HG03045 (cell line): Measurements from ENCODE around the gene ZNF674.
"Not testable (repeated sequence)": the region's sequence is repeated elsewhere in the genome, so short reads cannot be mapped to it uniquely, and the experiment has no call there.

Experiments used
- ATAC-seq: cut with Tn5 transposase; IDR thresholded peaks from one replicate; pipeline ENCODE4 v1.9.1; 2021; ENCODE audit warnings: mild to moderate bottlenecking, moderate library complexity; ENCODE audit not compliant: unreplicated experiment

Gene ZNF674

GRCh38 chrX:46571423-46572339, 26.5 kb upstream of the ZNF674 start:
- ATAC-seq: no peak

- no peak for ATAC-seq
These were observed 24.4 kb upstream of the ZNF674 start for GRCh38 chrX:46569621-46570020.

- no peak for ATAC-seq
These were observed 22.2 kb upstream of the ZNF674 start for GRCh38 chrX:46567388-46567787.

- ATAC-seq: peak; percentile 97
These were observed 16.8 kb upstream of the ZNF674 start for GRCh38 chrX:46561824-46562657.

GRCh38 chrX:46559062-46559461, 13.8 kb upstream of the ZNF674 start:
- ATAC-seq: no peak

GRCh38 chrX:46554942-46555341, 9.7 kb upstream of the ZNF674 start:
- ATAC-seq: no peak

GRCh38 chrX:46553935-46554334, 8.7 kb upstream of the ZNF674 start:
- ATAC-seq: no peak

GRCh38 chrX:46551494-46552128, 6.4 kb upstream of the ZNF674 start:
- ATAC-seq: no peak

GRCh38 chrX:46549914-46550313, 4.7 kb upstream of the ZNF674 start:
- ATAC-seq: no peak

GRCh38 chrX:46547857-46548256, 2.6 kb upstream of the ZNF674 start:
- no peak for ATAC-seq

GRCh38 chrX:46544527-46544926, 694 bp downstream of the ZNF674 start:
- not testable (repeated sequence) for ATAC-seq

GRCh38 chrX:46543441-46543840, 1.8 kb downstream of the ZNF674 start:
- no peak for ATAC-seq

- no peak for ATAC-seq
These were observed 13.8 kb downstream of the ZNF674 start for GRCh38 chrX:46531442-46531841.

- not testable (repeated sequence) for ATAC-seq
These were observed 14.8 kb downstream of the ZNF674 start for GRCh38 chrX:46530404-46530908.

GRCh38 chrX:46529740-46530403, 15.3 kb downstream of the ZNF674 start:
- ATAC-seq: not testable (repeated sequence)

GRCh38 chrX:46528640-46529039, 16.6 kb downstream of the ZNF674 start:
- not testable (repeated sequence) for ATAC-seq

GRCh38 chrX:46506076-46506475, 39.1 kb downstream of the ZNF674 start:
- no peak for ATAC-seq

- ATAC-seq: no peak
These were observed 42.4 kb downstream of the ZNF674 start for GRCh38 chrX:46502848-46503247.

GRCh38 chrX:46500054-46500453, 45.2 kb downstream of the ZNF674 start:
- no peak for ATAC-seq

GRCh38 chrX:46488712-46489111, 56.5 kb downstream of the ZNF674 start:
- ATAC-seq: no peak

GRCh38 chrX:46485897-46486296, 59.3 kb downstream of the ZNF674 start:
- ATAC-seq: no peak
